Astrocyte of the spinal cord (primary cell): ENCODE results near the gene ARCN1.

ENCODE experiments used
- DNase-seq: peaks from one replicate; pipeline ENCODE4 v3.0.0; 2011; ENCODE audit warnings: low read depth, low spot score
- H3K4me3 ChIP-seq: 2 replicates; pipeline ENCODE4 v1.5.1; 2011; ENCODE audit warnings: low read depth, mild to moderate bottlenecking, low read length, moderate library complexity
- in situ Hi-C: cut with HindIII; loops from 2 replicates; pipeline ENCODE4 v1.10.0; 2017; ENCODE audit warnings: low sequenced_read_pairs
- TF ChIP-seq, protein P1 (sequence below): IDR thresholded peaks from 2 replicates; pipeline ENCODE4 v1.5.1; 2012; ENCODE audit warnings: low read depth, mild to moderate bottlenecking, low read length, inconsistent platforms

The ARCN1 gene

DNA sequence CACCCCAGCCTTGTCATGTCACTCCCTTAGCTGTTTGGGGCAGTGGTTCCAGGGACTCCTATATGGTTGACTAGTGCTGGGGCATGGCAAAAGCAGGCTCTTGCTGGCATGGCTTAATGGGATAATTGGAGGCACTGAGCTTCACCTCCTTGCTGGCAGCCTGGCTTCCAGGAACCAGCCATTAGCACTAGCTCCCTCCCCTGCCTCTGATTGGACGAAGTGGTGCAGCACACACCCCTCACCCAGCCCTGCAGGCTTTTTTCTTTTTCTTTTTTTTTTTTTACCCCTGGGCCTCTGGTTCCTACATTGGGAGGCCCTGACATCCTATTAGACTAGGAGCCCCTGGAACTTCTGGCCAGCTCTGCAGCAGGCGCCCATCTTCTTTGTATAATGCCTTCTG is 53.8 kb downstream of the ARCN1 start:
- no peak for DNase-seq
- in situ Hi-C loops = no loop called here
- TF ChIP-seq, protein P1, sequence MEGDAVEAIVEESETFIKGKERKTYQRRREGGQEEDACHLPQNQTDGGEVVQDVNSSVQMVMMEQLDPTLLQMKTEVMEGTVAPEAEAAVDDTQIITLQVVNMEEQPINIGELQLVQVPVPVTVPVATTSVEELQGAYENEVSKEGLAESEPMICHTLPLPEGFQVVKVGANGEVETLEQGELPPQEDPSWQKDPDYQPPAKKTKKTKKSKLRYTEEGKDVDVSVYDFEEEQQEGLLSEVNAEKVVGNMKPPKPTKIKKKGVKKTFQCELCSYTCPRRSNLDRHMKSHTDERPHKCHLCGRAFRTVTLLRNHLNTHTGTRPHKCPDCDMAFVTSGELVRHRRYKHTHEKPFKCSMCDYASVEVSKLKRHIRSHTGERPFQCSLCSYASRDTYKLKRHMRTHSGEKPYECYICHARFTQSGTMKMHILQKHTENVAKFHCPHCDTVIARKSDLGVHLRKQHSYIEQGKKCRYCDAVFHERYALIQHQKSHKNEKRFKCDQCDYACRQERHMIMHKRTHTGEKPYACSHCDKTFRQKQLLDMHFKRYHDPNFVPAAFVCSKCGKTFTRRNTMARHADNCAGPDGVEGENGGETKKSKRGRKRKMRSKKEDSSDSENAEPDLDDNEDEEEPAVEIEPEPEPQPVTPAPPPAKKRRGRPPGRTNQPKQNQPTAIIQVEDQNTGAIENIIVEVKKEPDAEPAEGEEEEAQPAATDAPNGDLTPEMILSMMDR = no peak
- H3K4me3 ChIP-seq = no peak overlapping the region

DNA sequence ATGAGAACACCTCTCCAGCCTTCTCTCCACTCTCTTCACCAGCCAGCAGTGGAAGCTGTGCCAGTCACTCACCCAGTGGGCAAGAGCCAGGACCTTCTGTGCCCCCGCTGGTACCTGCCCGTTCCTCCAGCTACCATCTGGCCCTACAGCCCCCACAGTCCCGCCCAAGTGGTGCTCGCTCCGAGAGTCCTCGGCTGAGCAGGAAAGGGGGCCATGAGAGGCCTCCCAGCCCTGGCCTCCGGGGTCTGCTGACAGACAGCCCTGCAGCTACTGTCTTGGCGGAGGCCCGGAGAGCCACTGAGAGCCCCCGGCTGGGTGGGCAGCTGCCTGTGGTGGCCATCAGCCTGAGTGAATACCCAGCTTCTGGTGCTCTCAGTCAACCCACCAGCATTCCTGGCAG is 55.4 kb downstream of the ARCN1 start:
- DNase-seq = no peak
- in situ Hi-C loops = no loop called here
- no peak overlapping the region for H3K4me3 ChIP-seq
- TF ChIP-seq, protein P1 = no peak

DNA sequence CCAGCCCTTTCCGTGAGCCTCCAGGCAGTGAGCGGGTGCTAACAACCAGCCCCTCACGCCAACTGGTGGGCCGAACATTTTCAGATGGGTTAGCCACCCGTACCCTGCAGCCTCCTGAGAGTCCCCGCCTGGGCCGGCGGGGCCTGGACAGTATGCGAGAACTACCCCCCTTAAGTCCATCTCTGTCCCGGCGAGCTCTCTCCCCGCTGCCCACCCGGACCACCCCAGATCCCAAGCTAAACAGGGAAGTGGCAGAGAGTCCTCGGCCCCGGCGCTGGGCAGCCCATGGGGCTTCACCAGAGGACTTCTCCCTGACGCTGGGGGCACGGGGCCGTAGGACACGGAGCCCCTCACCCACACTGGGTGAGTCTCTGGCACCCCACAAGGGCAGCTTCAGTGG is 55.8 kb downstream of the ARCN1 start:
- no peak for DNase-seq
- no peak overlapping the region for H3K4me3 ChIP-seq
- TF ChIP-seq, protein P1 = no peak
- in situ Hi-C loops = no loop called here

DNA sequence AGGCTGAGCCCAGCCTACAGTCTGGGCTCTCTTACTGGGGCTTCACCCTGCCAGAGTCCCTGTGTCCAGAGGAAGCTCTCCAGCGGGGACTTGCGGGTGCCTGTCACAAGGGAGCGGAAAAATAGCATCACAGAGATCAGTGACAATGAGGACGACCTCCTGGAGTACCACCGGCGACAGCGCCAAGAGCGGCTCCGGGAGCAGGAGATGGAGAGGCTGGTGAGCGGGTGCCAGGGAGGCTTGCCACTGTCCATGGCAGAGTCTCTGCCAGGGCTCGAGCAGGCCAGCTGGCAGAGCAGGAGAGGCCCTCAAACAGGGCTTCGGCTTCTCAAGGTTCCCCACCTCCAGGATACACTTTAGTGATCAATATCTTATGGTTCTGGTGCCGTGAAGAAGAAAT is 56.2 kb downstream of the ARCN1 start:
- TF ChIP-seq, protein P1 = no peak
- in situ Hi-C loops = no loop called here
- H3K4me3 ChIP-seq = no peak overlapping the region
- no peak for DNase-seq

DNA sequence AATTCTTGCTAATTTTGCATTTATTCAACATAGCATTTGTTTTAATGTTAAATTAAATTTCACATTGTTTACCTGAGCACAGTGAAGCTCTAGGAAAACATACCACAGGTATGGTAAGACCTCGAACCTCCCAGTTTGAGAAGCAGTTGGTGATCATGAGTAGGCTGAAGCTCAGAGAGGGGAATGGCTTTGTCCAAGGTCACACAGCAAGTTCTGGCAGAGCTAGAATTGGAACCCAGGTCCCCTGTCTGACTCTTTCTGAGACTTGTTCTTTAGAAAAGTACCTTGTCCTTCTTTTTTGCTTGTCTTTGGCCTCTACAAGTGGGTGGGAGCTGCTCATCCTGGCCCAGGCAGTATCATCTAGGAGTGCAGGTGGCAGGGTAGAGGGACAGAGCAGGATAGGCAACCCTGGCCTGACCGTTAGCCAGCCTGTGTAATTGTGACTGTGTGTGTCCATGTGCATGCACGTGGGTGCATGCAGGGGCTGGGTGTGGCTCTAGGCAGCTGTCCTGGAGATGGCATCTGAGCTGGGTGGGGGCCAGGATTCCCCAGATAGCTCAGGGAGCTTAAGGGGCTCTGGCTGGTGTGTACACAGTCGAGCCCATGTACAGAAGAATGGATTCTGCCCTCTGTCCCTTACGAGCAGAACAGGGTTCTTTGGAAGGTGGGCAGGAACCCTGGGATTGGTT is 56.8 kb downstream of the ARCN1 start:
- H3K4me3 ChIP-seq = no peak overlapping the region
- TF ChIP-seq, protein P1 = no peak
- in situ Hi-C loops = no loop called here
- no peak for DNase-seq

DNA sequence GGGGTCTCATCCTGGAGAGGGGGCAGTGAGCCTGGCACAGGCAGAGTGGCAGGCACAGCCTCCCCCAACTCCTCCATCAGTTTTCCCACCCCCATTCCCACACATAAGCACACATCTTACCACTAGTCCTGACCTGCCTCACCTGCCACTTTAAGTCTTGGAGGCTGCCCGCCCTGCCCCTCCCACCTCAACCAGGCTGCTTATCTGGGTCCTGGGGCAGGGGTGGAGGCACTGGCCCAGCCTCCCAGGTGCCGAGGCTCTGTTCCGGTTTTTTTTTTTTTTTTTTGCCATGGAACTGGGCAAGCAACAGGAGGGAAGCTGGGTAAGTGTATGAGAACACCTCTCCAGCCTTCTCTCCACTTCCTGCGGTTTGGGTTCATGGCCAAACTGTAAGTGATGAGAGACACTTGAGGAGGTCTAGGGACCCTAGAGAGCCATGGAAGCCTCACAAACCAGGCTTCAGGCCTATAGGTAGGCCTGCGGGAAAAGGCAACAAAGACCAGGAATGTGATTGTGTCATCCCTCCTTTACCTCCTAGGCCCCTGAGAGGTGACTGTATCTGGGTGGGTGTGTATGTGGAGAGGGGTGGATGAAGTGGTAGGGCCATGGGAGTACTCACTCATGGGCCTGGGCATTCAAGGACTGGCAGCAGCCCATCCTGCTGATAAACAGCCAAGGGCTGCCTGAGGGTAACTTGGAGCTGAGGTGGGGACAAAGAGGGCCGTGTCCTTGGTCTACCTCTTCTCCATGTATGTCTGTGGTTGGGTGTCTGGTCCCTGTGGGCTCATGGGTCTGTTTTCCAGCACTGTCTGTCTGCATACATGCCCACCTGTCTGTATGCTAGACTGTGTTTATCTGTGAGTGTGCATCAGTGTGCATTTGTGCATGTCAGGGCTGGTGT is 57.8 kb downstream of the ARCN1 start:
- in situ Hi-C loops = no loop called here
- TF ChIP-seq, protein P1 = no peak
- no peak for DNase-seq
- no peak overlapping the region for H3K4me3 ChIP-seq
